ENCODE measurements around the gene POPDC3. TPM values are rescaled to one million over a fixed set of nuclear protein-coding genes. Genes with fewer than 3 reads are reported as not detected.
"Not testable (repeated sequence)": the region's sequence is repeated elsewhere in the genome, so short reads cannot be mapped to it uniquely, and the experiment has no call there.

POPDC3 gene, protein sequence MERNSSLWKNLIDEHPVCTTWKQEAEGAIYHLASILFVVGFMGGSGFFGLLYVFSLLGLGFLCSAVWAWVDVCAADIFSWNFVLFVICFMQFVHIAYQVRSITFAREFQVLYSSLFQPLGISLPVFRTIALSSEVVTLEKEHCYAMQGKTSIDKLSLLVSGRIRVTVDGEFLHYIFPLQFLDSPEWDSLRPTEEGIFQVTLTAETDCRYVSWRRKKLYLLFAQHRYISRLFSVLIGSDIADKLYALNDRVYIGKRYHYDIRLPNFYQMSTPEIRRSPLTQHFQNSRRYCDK
- total RNA-seq = not detected

DNA sequence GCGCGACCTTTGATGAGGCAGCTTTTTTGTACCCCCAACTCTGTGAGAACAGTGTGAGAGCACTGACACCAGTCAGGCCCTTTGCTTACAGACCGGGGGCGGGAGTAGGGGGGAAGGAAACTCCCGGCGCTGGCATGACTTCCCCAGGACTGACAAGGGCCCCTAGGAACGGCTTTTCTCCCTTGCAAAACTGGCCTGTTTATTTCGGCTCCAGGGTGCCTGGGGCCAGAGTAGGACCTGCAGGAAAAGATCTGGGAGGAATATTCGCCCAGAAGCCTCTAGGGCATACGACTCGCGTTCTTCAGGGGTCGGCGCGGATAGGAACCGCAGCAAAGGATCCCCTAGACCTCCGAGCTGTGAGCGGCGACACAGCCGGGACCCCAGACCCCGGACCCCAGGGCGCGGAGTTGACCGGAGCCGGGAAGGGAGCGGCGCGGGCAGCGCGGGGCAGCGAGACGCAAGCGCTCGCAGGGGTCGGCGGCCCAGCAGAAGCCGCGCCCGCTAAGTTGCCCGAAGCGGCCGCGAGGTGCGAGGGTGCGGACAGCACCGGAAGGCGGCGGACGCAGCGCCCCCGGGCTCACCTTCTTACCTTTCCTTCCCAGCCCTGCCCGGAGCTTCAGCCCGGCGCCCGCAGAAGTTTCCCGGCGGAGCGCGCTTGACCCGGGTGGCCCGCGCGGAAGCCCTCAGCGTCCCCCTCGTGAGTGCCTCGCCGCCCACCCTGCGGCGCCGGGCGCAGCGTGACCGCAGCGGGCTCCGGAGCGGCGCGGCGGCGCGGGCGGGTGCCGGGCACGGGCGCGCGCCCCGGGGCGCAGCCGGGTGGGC lies at the start of gene POPDC3:
Gene POPDC3, minus strand, starts transcription at position 771 of the 822 bp plus-strand sequence. CDS start 18,105 bp downstream, outside the sequence.
- ATAC-seq (no peak), DNase-seq (peak in 1 of 4 donors; percentile 23)
- H3K4me1 ChIP-seq = peaks cover 8% of the 10 kb centered on the region
- no peak within 1 kb of the TSS for H3K27ac ChIP-seq
- H3K36me3 ChIP-seq (replicated peaks in 1 of 2; ENCODE audit: insufficient read depth in 1 of 2, low read depth in 2 of 2) = no peaks in the 10 kb centered on the region
- WGBS, 2 donors = 6 to 10% methylated on average over 13 to 42 of the region's 90 CpGs
- no peak for TF ChIP-seq POLR2A (IDR thresholded peaks at IDR 0.05)
- TF ChIP-seq, protein P1, sequence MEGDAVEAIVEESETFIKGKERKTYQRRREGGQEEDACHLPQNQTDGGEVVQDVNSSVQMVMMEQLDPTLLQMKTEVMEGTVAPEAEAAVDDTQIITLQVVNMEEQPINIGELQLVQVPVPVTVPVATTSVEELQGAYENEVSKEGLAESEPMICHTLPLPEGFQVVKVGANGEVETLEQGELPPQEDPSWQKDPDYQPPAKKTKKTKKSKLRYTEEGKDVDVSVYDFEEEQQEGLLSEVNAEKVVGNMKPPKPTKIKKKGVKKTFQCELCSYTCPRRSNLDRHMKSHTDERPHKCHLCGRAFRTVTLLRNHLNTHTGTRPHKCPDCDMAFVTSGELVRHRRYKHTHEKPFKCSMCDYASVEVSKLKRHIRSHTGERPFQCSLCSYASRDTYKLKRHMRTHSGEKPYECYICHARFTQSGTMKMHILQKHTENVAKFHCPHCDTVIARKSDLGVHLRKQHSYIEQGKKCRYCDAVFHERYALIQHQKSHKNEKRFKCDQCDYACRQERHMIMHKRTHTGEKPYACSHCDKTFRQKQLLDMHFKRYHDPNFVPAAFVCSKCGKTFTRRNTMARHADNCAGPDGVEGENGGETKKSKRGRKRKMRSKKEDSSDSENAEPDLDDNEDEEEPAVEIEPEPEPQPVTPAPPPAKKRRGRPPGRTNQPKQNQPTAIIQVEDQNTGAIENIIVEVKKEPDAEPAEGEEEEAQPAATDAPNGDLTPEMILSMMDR (IDR thresholded peaks at IDR 0.05) = no peak
- intact Hi-C loops (cut with DNase I) = no loop called here
- H3K9me3 ChIP-seq = no peaks in the 10 kb centered on the region
- H3K4me3 ChIP-seq = no peak within 1 kb of the TSS
- peaks cover 0 to 13% of the 10 kb centered on the region in 2 donors for H3K27me3 ChIP-seq

DNA sequence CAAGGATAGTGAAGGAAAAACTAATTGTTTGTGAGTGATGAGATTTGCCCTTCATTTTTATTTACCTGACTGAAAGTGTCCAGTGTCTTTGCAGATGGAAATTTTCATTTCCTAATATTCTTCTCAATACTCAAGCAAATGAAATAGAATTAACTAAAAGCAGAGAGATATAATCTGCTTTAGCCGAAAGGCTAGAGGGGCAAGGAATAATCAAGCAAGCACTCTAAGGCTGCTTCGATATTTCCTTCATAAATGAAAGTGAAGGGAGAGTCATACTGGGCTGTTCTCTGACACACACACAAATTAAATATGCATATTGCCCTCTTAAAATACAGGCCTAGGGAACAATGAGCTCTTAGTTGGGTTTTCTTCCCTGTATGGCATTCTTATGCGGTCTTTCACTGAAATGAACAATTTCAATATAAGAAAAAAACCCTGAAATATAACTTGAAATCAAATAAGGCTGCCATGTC lies 47.5 kb upstream of the POPDC3 start:
- no peak for DNase-seq
- Histone ChIP-seq H3K27ac (no peak overlapping the region), H3K36me3 (replicated peaks in 1 of 2; ENCODE audit: insufficient read depth in 1 of 2, low read depth in 2 of 2) (no peaks in the 10 kb centered on the region), H3K4me3 (no peak overlapping the region), H3K9me3 (no peaks in the 10 kb centered on the region), H3K4me1 (no peaks in the 10 kb centered on the region), H3K27me3 (no peaks in the 10 kb centered on the region)
- WGBS, 2 donors = 68 to 74% methylated on average over 3 of the region's 3 CpGs
- no peak for TF ChIP-seq POLR2A (IDR thresholded peaks at IDR 0.05)
- TF ChIP-seq, protein P1 (IDR thresholded peaks at IDR 0.05) = no peak
- intact Hi-C loops (cut with DNase I) = no loop called here
- ATAC-seq = no peak

DNA sequence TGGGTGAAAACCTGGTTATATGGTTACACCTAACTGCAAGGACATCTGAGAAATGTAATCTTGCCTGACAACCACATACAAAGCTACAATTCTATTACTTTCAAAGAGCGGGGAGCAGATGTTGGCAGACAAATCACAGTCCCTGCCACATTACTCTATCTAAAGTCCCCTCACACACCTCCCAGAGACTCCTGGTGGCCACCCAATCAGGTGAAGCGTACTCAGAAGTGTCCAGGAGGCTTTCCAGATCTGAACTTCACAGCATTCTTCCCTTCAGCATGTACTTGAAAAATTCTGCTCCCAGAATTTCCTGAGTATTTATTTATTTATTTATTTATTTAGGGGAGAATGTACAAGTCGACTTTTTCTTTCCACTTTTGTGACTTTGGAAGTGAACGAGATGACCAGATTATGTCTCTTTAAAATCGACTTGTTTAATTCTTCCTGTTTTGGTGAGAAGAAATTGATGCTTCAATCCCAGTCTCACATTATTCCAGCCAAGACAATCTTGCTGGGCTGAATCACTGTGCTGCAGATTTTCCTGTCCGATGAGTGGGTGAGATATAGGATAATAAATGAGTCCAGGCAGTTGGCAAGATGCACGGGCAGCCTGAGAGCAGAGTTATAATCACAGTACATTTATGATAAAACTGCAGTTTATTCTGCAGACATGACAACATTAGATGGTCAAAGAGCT lies 46.9 kb upstream of the POPDC3 start:
- Histone ChIP-seq H3K4me1 (no peaks in the 10 kb centered on the region), H3K4me3 (no peak overlapping the region), H3K9me3 (no peaks in the 10 kb centered on the region), H3K36me3 (replicated peaks in 1 of 2; ENCODE audit: insufficient read depth in 1 of 2, low read depth in 2 of 2) (no peaks in the 10 kb centered on the region), H3K27ac (no peak overlapping the region), H3K27me3 (no peaks in the 10 kb centered on the region)
- 30 to 38% methylated on average over 7 of the region's 7 CpGs for WGBS, 2 donors
- DNase-seq (no peak), ATAC-seq (no peak)
- intact Hi-C loops (cut with DNase I) = no loop called here
- TF ChIP-seq, protein P1 (IDR thresholded peaks at IDR 0.05) = no peak
- no peak for TF ChIP-seq POLR2A (IDR thresholded peaks at IDR 0.05)

DNA sequence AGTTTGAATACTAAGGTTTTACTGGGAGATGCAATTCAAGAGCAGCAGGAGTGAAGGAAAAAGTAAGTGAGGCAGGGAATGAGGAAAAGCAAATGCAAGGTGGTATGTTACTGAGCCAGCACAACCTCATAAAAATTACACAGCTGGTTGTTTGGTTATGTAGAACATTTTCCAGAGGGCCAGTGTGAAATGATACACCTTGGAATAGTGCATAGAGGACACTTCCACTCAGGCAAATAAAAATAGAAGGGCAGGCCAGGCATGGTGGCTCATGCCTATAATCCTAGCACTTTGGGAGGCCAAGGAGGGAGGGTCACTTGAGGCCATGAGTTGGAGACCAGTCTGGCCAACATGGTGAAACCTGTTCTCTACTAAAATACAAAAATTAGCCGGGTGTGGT lies 43.4 kb upstream of the POPDC3 start:
- Histone ChIP-seq H3K27me3 (no peaks in the 10 kb centered on the region), H3K27ac (no peak overlapping the region), H3K4me1 (no peaks in the 10 kb centered on the region), H3K4me3 (no peak overlapping the region), H3K36me3 (replicated peaks in 1 of 2; ENCODE audit: insufficient read depth in 1 of 2, low read depth in 2 of 2) (no peaks in the 10 kb centered on the region), H3K9me3 (no peaks in the 10 kb centered on the region)
- intact Hi-C loops (cut with DNase I) = no loop called here
- TF ChIP-seq, protein P1 (IDR thresholded peaks at IDR 0.05) = no peak
- no peak for TF ChIP-seq POLR2A (IDR thresholded peaks at IDR 0.05)
- no peak for ATAC-seq
- 33 to 79% methylated on average over 1 of the region's 1 CpG for WGBS, 2 donors
- no peak for DNase-seq

DNA sequence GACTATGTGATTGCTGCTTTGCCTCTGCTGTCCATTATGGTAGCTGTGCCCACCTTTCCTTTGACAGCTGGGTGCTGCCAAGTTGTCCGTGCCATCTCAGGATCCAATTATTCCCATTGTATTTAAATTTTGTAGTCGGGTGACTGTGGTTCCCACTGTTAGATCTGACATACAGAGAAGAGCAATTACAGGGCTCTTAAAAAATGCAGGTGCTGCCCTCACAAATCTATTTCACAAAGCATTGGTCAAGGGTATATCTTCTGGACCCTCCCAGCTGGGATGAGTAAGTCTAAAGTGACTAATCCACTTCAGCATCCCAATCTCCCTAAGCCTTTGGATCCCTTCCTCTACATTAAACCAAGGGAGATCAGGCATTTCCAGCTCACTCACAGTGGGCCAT lies 41.4 kb upstream of the POPDC3 start:
- intact Hi-C loops (cut with DNase I); H3K27ac ChIP-seq; H3K27me3 ChIP-seq; H3K4me1 ChIP-seq; DNase-seq; H3K9me3 ChIP-seq; H3K36me3 ChIP-seq (replicated peaks in 1 of 2; ENCODE audit: insufficient read depth in 1 of 2, low read depth in 2 of 2); H3K4me3 ChIP-seq; ATAC-seq: not testable (repeated sequence)
- WGBS, 2 donors = 78 to 88% methylated on average over 2 of the region's 2 CpGs

All from body of pancreas (tissue), 4 donors.